Measurements from ENCODE around the gene OPN1LW.
"Not testable (repeated sequence)": the region's sequence is repeated elsewhere in the genome, so short reads cannot be mapped to it uniquely, and the experiment has no call there.

Gene OPN1LW

DNA sequence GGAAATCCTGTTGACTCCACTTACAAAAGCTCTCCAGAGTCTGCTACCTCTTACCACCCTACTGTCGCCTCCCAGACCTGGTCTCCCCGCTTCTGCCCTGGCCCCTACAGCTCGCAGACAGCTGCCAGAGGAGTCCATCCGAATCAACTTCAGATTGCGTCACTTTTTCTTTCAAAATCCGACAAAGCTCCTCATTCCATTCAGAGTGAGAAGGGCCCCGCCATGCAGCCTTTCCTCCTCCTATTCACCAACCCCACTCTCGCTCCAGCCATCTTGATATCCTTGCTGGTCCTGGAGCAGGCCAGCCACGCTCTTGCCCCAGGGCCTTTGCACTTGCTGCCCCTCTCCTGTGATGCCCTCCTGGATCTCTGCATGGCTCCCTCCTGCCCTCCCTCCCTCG lies 5.2 kb upstream of the OPN1LW start:
- no peak overlapping the region for H3K9ac ChIP-seq (ENCODE audit: low read depth, low read length)
- H3K9me3 ChIP-seq (ENCODE audit: control insufficient read depth, insufficient read depth, low read length), result no peaks in the 10 kb centered on the region
- no peaks in the 10 kb centered on the region for H3K4me1 ChIP-seq (ENCODE audit: control insufficient read depth, insufficient read depth, low read length)
- peaks cover 6% of the 10 kb centered on the region for H3K27me3 ChIP-seq (ENCODE audit: control insufficient read depth, insufficient read depth, low read length)
- H3K4me3 ChIP-seq (ENCODE audit: low read depth, low read length), result no peak overlapping the region
- H3K36me3 ChIP-seq (ENCODE audit: control insufficient read depth, insufficient read depth, low read length), result no peaks in the 10 kb centered on the region

DNA sequence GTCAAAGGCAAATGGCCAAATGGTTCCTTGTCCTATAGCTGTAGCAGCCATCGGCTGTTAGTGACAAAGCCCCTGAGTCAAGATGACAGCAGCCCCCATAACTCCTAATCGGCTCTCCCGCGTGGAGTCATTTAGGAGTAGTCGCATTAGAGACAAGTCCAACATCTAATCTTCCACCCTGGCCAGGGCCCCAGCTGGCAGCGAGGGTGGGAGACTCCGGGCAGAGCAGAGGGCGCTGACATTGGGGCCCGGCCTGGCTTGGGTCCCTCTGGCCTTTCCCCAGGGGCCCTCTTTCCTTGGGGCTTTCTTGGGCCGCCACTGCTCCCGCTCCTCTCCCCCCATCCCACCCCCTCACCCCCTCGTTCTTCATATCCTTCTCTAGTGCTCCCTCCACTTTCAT lies 3.8 kb upstream of the OPN1LW start:
- peaks cover 6% of the 10 kb centered on the region for H3K27me3 ChIP-seq (ENCODE audit: control insufficient read depth, insufficient read depth, low read length)
- H3K4me3 ChIP-seq (ENCODE audit: low read depth, low read length), result no peak overlapping the region
- no peaks in the 10 kb centered on the region for H3K4me1 ChIP-seq (ENCODE audit: control insufficient read depth, insufficient read depth, low read length)
- H3K36me3 ChIP-seq (ENCODE audit: control insufficient read depth, insufficient read depth, low read length), result no peaks in the 10 kb centered on the region
- H3K9ac ChIP-seq (ENCODE audit: low read depth, low read length), result no peak overlapping the region
- H3K9me3 ChIP-seq (ENCODE audit: control insufficient read depth, insufficient read depth, low read length), result no peaks in the 10 kb centered on the region

DNA sequence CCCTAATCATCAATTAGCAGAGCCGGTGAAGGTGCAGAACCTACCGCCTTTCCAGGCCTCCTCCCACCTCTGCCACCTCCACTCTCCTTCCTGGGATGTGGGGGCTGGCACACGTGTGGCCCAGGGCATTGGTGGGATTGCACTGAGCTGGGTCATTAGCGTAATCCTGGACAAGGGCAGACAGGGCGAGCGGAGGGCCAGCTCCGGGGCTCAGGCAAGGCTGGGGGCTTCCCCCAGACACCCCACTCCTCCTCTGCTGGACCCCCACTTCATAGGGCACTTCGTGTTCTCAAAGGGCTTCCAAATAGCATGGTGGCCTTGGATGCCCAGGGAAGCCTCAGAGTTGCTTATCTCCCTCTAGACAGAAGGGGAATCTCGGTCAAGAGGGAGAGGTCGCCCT lies 3.3 kb upstream of the OPN1LW start:
- Histone ChIP-seq H3K36me3 (ENCODE audit: control insufficient read depth, insufficient read depth, low read length) (no peaks in the 10 kb centered on the region), H3K27me3 (ENCODE audit: control insufficient read depth, insufficient read depth, low read length) (peaks cover 4% of the 10 kb centered on the region), H3K9ac (ENCODE audit: low read depth, low read length) (no peak overlapping the region), H3K4me1 (ENCODE audit: control insufficient read depth, insufficient read depth, low read length) (no peaks in the 10 kb centered on the region), H3K9me3 (ENCODE audit: control insufficient read depth, insufficient read depth, low read length) (no peaks in the 10 kb centered on the region), H3K4me3 (ENCODE audit: low read depth, low read length) (no peak overlapping the region)

DNA sequence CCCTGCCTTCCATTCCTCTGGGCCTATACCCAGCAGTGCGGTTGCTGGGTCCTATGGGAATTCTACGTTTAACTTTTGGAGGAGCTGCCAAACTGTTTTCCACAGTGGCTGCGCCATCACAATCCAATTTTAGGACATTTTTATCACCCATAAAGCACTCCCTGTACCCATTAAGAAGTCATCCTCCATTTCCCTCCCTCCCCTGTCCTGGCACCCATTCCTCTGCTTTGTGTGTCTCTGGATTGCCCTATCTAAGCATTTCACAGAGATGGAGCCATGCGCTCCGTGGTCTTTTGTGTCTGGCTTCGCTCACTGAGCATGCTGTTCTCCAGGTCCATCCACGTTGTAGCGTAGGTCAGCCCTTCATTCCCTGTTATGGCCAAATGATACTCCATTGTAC lies 1.7 kb upstream of the OPN1LW start:
- Histone ChIP-seq H3K27me3 (ENCODE audit: control insufficient read depth, insufficient read depth, low read length) (no peaks in the 10 kb centered on the region), H3K4me1 (ENCODE audit: control insufficient read depth, insufficient read depth, low read length) (no peaks in the 10 kb centered on the region), H3K9me3 (ENCODE audit: control insufficient read depth, insufficient read depth, low read length) (no peaks in the 10 kb centered on the region), H3K4me3 (ENCODE audit: low read depth, low read length) (no peak overlapping the region), H3K9ac (ENCODE audit: low read depth, low read length) (no peak overlapping the region), H3K36me3 (ENCODE audit: control insufficient read depth, insufficient read depth, low read length) (no peaks in the 10 kb centered on the region)

DNA sequence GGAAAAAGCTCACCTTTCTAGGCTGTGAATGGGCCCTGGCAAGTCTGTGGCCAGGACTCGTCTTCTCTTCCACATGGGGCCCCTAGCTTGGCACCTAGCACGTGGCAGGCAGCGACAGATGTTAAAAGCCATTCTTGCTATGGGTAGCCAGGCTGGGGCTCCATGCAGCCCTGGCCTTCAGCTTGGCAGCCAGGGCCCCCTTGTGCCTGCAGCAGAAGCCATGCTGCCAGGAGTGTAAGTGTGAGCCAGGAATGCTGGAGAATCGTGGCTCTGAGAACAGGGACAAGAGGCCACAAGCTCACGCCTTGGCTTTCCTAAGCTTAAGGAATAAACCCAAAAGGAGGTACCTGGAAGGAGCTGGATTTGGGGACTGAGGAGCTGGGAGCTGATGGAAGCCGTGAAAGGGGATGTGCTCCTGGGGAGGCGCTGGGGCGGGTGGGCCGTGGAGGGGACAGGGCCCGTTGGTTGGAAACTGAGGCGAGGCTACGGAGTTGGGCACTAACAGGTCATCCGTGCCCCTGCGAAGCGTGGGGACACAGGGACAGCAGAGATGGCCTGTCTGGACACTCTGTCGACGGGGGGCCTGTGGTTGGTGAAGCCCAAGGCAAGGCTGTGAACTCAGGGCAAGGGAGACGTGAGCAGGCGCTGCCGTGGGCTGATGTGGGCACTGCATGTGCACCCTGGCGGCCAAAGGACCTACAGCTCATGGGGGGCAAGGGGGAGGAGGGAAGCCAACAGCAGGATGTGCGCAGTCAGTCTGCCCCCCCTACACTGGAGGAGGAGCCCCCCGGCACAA lies 895 bp upstream of the OPN1LW start:
- H3K4me3 ChIP-seq (ENCODE audit: low read depth, low read length), result no peak overlapping the region
- no peak overlapping the region for H3K9ac ChIP-seq (ENCODE audit: low read depth, low read length)
- H3K4me1 ChIP-seq (ENCODE audit: control insufficient read depth, insufficient read depth, low read length), result no peaks in the 10 kb centered on the region
- no peaks in the 10 kb centered on the region for H3K27me3 ChIP-seq (ENCODE audit: control insufficient read depth, insufficient read depth, low read length)
- no peaks in the 10 kb centered on the region for H3K36me3 ChIP-seq (ENCODE audit: control insufficient read depth, insufficient read depth, low read length)
- no peaks in the 10 kb centered on the region for H3K9me3 ChIP-seq (ENCODE audit: control insufficient read depth, insufficient read depth, low read length)

DNA sequence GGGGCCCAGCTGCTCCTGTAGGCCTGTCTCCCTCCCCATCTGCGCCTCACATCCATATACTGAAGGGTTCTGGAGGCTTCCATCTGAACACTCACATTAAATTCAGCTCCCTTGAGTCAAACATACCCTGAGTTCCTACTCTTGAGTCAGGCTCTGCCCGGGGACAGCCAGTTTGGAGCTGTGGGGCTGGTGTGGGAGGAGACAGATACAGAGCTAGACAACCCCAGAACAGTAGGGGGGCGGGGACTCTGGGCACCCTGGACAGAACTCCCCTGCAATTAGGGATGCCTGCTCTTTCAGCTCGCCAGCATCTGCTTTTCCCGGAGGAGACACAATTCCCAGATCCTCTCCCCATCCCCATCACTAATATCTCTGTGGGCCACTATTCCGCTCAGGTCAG lies 7.0 kb downstream of the OPN1LW start:
- H3K36me3 ChIP-seq (ENCODE audit: control insufficient read depth, insufficient read depth, low read length); H3K4me3 ChIP-seq (ENCODE audit: low read depth, low read length); H3K27me3 ChIP-seq (ENCODE audit: control insufficient read depth, insufficient read depth, low read length); H3K9me3 ChIP-seq (ENCODE audit: control insufficient read depth, insufficient read depth, low read length); H3K9ac ChIP-seq (ENCODE audit: low read depth, low read length); H3K4me1 ChIP-seq (ENCODE audit: control insufficient read depth, insufficient read depth, low read length): not testable (repeated sequence)

DNA sequence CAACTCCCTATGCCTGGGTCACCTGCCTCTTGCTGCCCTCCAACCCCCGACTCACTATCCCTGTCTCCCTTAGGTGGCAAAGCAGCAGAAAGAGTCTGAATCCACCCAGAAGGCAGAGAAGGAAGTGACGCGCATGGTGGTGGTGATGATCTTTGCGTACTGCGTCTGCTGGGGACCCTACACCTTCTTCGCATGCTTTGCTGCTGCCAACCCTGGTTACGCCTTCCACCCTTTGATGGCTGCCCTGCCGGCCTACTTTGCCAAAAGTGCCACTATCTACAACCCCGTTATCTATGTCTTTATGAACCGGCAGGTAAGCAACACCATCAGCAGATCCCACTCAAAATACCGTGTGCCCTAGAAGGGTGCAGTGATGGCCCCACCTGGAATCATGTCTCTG lies 12.2 kb downstream of the OPN1LW start:
- not testable (repeated sequence) for H3K4me3 ChIP-seq (ENCODE audit: low read depth, low read length); H3K27me3 ChIP-seq (ENCODE audit: control insufficient read depth, insufficient read depth, low read length)

DNA sequence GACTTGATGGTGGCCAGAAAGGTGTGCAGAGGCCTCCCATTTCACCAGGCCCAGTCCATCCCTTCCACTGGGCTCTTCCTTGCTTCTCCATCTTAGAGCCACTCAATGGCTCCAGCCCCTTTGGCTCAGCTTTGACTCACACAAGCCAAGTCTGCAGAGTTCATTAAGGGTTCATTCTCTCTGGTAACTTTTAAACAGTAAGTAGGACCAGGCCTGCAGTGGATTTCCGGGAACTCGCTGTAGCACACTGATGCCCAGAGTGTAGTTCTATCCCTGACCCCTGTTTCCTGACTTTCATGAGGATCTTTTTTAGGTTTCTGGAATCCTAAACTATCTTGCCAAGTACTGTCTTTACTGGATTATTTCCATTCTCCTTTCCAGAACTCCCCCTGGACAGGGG lies 13.2 kb downstream of the OPN1LW start:
- H3K4me3 ChIP-seq (ENCODE audit: low read depth, low read length); H3K36me3 ChIP-seq (ENCODE audit: control insufficient read depth, insufficient read depth, low read length); H3K9ac ChIP-seq (ENCODE audit: low read depth, low read length); H3K27me3 ChIP-seq (ENCODE audit: control insufficient read depth, insufficient read depth, low read length); H3K9me3 ChIP-seq (ENCODE audit: control insufficient read depth, insufficient read depth, low read length); H3K4me1 ChIP-seq (ENCODE audit: control insufficient read depth, insufficient read depth, low read length): not testable (repeated sequence)

More for the DNA sequence above, 12.2 kb downstream of the OPN1LW start:
- not testable (repeated sequence) for H3K9ac ChIP-seq (ENCODE audit: low read depth, low read length); H3K36me3 ChIP-seq (ENCODE audit: control insufficient read depth, insufficient read depth, low read length); H3K4me1 ChIP-seq (ENCODE audit: control insufficient read depth, insufficient read depth, low read length); H3K9me3 ChIP-seq (ENCODE audit: control insufficient read depth, insufficient read depth, low read length)

DNA sequence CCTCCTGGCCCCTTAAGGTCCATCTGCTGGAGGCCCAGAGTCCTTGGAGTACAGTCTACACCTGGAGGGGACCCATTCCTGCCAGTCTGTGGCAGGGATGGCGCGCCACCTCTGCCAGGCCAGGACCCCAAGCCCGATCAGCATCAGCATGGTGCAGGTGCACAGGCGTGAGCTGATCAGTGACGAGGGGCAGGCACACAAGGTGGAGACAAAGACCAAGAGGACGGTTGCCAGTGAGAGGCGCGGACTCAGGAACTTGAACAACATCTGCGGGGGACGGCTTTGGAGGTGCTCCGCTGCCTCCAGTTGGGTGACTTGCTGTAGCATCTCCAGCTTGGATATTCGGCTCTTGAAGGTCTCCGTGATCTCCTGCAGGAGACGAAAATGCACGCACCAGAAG lies 15.3 kb downstream of the OPN1LW start:
- H3K36me3 ChIP-seq (ENCODE audit: control insufficient read depth, insufficient read depth, low read length); H3K27me3 ChIP-seq (ENCODE audit: control insufficient read depth, insufficient read depth, low read length); H3K9me3 ChIP-seq (ENCODE audit: control insufficient read depth, insufficient read depth, low read length); H3K9ac ChIP-seq (ENCODE audit: low read depth, low read length); H3K4me1 ChIP-seq (ENCODE audit: control insufficient read depth, insufficient read depth, low read length); H3K4me3 ChIP-seq (ENCODE audit: low read depth, low read length): not testable (repeated sequence)

DNA sequence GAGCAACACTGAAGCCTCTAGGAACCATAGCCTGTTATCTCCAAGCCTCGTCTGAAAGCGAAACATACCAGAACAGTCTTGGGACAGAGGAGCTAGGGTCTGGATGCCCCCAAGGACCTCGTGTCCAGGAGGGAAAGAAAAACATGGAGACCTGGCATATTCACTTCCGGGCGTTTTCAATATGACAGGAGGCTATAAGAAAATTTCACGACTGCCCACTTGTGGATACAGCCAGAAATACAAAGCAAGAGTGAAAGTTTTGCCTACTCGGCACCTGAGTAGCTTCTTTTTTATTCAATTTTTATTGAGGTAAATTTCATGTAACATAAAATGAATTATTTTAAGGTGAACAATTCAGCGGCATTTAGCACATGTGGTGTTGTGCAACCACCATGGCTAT lies 20.9 kb downstream of the OPN1LW start:
- H3K4me1 ChIP-seq (ENCODE audit: control insufficient read depth, insufficient read depth, low read length); H3K9ac ChIP-seq (ENCODE audit: low read depth, low read length); H3K36me3 ChIP-seq (ENCODE audit: control insufficient read depth, insufficient read depth, low read length); H3K4me3 ChIP-seq (ENCODE audit: low read depth, low read length); H3K27me3 ChIP-seq (ENCODE audit: control insufficient read depth, insufficient read depth, low read length); H3K9me3 ChIP-seq (ENCODE audit: control insufficient read depth, insufficient read depth, low read length): not testable (repeated sequence)

DNA sequence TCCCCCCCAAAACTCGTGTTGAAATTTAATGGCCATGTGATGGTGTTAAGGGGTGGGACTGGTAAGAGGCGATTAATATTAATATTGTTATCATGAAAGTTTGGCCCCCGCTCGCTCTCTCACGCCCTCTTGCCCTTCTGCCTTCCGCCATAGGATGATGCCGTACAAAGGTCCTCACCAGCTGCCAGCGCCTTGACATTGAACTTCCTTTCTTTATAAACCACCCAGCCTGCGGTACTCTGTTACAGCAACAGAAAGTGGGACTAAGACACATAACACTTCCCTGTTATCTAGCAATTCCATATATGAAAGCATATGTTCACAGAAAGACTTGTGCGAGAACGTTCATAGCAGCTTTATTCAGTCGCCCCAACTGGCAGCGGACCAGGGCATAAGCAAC lies 24.3 kb downstream of the OPN1LW start:
- H3K36me3 ChIP-seq (ENCODE audit: control insufficient read depth, insufficient read depth, low read length); H3K9me3 ChIP-seq (ENCODE audit: control insufficient read depth, insufficient read depth, low read length); H3K9ac ChIP-seq (ENCODE audit: low read depth, low read length); H3K4me3 ChIP-seq (ENCODE audit: low read depth, low read length); H3K4me1 ChIP-seq (ENCODE audit: control insufficient read depth, insufficient read depth, low read length); H3K27me3 ChIP-seq (ENCODE audit: control insufficient read depth, insufficient read depth, low read length): not testable (repeated sequence)

DNA sequence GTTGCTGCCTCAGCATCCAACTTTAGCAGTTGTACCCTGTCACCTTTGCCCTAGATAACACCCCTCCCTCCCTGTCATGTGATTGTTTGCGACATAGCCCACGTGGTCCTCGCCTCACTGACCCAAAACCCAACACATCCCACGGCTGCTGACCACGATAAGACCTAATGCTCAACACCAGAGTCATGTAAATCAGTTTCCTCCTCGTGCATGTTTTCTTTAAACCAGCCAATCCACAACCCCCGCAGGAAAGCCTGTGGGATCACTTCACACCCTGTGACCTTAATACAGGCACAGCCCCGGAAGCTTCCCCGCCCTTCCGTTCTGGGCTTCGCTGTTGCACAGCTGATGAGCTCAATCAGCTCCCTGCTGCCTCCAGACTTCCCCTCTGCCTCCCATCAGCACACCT lies 28.5 kb downstream of the OPN1LW start:
- H3K4me1 ChIP-seq (ENCODE audit: control insufficient read depth, insufficient read depth, low read length); H3K9ac ChIP-seq (ENCODE audit: low read depth, low read length); H3K9me3 ChIP-seq (ENCODE audit: control insufficient read depth, insufficient read depth, low read length); H3K36me3 ChIP-seq (ENCODE audit: control insufficient read depth, insufficient read depth, low read length); H3K4me3 ChIP-seq (ENCODE audit: low read depth, low read length); H3K27me3 ChIP-seq (ENCODE audit: control insufficient read depth, insufficient read depth, low read length): not testable (repeated sequence)

Data from iPS-15b (cell line).